ENCODE results near the gene C1S.
"Not testable (repeated sequence)": the region's sequence is repeated elsewhere in the genome, so short reads cannot be mapped to it uniquely, and the experiment has no call there.

C1S gene

DNA sequence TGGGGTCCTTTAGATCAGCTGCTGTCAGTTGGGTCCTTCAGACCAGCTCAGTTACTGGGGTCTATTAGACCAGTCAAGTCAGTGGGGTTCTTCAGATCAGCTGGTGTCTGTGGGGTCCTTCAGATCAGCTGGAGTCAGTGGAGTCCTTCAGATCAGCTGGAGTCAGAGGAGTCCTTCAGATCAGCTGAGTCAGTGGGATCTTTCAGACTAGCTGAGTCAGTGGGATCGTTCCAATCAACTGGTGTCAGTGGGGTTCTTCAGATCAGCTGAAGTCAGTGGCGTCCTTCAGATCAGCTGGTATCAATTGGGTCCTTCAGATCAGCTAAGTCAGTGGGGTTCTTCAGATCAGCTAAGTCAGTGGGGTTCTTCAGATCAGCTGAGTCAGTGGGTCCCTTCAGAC is 27.5 kb upstream of the C1S start:
- Mint-ChIP-seq H3K27me3 (no peaks in the 10 kb centered on the region), H3K4me1 (no peaks in the 10 kb centered on the region), H3K9me3 (no peaks in the 10 kb centered on the region), H3K4me3 (no peak overlapping the region), H3K36me3 (no peaks in the 10 kb centered on the region), H3K27ac (no peak overlapping the region)
- DNase-seq (ENCODE audit: low spot score in 2 of 2) (no peak), ATAC-seq (ENCODE audit: low read depth) (no peak)

- Mint-ChIP-seq H3K27me3 (no peaks in the 10 kb centered on the region), H3K4me1 (no peaks in the 10 kb centered on the region), H3K27ac (no peak overlapping the region), H3K36me3 (no peaks in the 10 kb centered on the region), H3K4me3 (no peak overlapping the region), H3K9me3 (no peaks in the 10 kb centered on the region)
- no peak for ATAC-seq (ENCODE audit: low read depth)
- DNase-seq (ENCODE audit: low spot score in 2 of 2): no peak
Measured at GRCh38 chr12:7034464-7034863, 26.1 kb upstream of the C1S start.

- Mint-ChIP-seq H3K4me1 (no peaks in the 10 kb centered on the region), H3K36me3 (no peaks in the 10 kb centered on the region), H3K9me3 (no peaks in the 10 kb centered on the region), H3K27me3 (no peaks in the 10 kb centered on the region), H3K4me3 (no peak overlapping the region), H3K27ac (no peak overlapping the region)
- ATAC-seq (ENCODE audit: low read depth) (no peak), DNase-seq (ENCODE audit: low spot score in 2 of 2) (no peak)
Measured at GRCh38 chr12:7035463-7035862, 25.1 kb upstream of the C1S start.

DNA sequence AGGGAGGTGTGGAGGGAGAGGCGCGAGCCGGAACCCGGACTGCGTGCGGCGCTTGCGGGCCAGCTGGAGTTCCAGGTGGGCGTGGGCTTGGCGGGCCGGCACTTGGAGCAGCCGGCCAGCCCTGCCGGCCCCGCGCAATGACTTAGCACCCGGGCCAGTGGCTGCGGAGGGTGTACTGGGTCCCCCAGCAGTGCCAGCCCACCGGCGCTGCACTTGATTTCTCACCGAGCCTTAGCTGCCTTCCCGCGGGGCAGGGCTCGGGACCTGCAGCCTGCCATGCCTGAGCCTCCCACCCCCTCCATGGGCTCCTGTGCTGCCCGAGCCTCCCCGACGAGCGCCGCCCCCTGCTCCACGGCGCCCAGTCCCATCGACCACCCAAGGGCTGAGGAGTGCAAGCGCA is 23.1 kb upstream of the C1S start:
- H3K4me3 Mint-ChIP-seq; H3K36me3 Mint-ChIP-seq; H3K4me1 Mint-ChIP-seq; DNase-seq (ENCODE audit: low spot score in 2 of 2); H3K9me3 Mint-ChIP-seq; H3K27ac Mint-ChIP-seq; ATAC-seq (ENCODE audit: low read depth); H3K27me3 Mint-ChIP-seq: not testable (repeated sequence)

DNA sequence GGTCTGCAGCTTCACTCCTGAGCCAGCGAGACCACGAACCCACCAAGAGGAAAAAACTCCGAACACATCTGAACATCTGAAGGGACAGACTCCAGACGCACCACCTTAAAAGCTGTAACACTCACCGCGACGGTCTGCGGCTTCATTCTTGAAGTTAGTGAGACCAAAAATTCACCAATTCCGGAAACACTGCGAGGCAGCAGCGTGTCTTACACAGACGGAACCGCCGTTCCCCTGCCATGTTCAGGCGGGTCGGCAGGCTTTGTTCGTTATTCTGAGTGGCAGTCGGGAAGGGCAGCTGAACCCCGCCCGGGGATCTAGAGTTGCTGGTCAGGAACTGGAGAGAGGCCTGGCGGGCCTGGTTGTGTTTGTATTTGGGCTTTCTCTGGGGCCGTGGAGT is 21.9 kb upstream of the C1S start:
- Mint-ChIP-seq H3K36me3 (no peaks in the 10 kb centered on the region), H3K4me3 (no peak overlapping the region), H3K27ac (no peak overlapping the region), H3K27me3 (no peaks in the 10 kb centered on the region), H3K9me3 (no peaks in the 10 kb centered on the region), H3K4me1 (no peaks in the 10 kb centered on the region)
- ATAC-seq (ENCODE audit: low read depth) (no peak), DNase-seq (ENCODE audit: low spot score in 2 of 2) (no peak)

DNA sequence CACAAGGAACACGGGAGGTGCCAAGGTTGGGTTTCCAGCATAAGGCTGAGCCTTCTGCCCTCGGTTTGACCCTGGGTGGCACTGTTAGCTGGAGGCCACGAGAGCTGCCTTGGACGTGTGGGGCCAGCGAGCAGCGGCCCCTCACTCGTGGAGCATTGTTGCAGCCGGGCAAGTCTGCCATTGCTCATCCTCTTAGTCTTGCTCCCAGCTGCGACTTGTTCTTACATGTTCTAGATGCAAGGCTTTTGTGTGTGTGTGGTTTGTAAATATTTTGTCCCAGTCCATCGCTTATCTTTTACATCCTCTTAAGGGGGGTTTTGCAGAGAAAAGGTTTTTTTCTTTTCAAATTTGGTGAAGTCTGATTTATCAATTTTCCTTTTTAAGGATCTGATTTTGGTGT is 21.1 kb upstream of the C1S start:
- no peak overlapping the region for H3K4me3 Mint-ChIP-seq
- no peaks in the 10 kb centered on the region for H3K4me1 Mint-ChIP-seq
- no peaks in the 10 kb centered on the region for H3K9me3 Mint-ChIP-seq
- H3K27me3 Mint-ChIP-seq: no peaks in the 10 kb centered on the region
- no peak overlapping the region for H3K27ac Mint-ChIP-seq
- no peaks in the 10 kb centered on the region for H3K36me3 Mint-ChIP-seq
- ATAC-seq (ENCODE audit: low read depth) (no peak), DNase-seq (ENCODE audit: low spot score in 2 of 2) (no peak)

DNA sequence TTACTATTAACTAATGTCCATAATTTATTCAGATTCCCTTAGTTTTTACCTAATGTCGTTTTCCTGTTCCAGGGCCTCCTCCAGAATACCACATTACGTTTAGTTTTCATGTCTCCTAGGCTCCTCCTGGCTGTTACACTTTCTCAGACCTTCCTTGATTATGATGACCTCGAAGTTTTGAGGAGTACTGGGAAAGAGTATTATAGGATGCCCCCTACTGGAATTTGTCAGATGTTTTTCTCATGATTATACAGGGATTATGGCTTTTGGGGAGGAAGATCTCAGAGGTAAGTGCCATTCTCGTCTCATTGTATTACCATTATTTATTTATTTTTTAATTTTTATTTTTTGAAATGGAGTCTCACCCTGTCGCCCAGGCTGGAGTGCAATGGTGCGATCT is 17.7 kb upstream of the C1S start:
- ATAC-seq (ENCODE audit: low read depth) (peak; percentile 32), DNase-seq (ENCODE audit: low spot score in 2 of 2) (no peak)
- Mint-ChIP-seq H3K36me3 (no peaks in the 10 kb centered on the region), H3K9me3 (no peaks in the 10 kb centered on the region), H3K4me3 (no peak overlapping the region), H3K27ac (no peak overlapping the region), H3K4me1 (peaks cover 5% of the 10 kb centered on the region), H3K27me3 (no peaks in the 10 kb centered on the region)

- DNase-seq (ENCODE audit: low spot score in 2 of 2): no peak
- H3K27ac Mint-ChIP-seq: no peak overlapping the region
- ATAC-seq (ENCODE audit: low read depth): no peak
- peaks cover 7% of the 10 kb centered on the region for H3K4me1 Mint-ChIP-seq
- no peaks in the 10 kb centered on the region for H3K36me3 Mint-ChIP-seq
- H3K27me3 Mint-ChIP-seq: no peaks in the 10 kb centered on the region
- no peaks in the 10 kb centered on the region for H3K9me3 Mint-ChIP-seq
- no peak overlapping the region for H3K4me3 Mint-ChIP-seq
Measured at GRCh38 chr12:7045913-7046312, 14.6 kb upstream of the C1S start.

DNA sequence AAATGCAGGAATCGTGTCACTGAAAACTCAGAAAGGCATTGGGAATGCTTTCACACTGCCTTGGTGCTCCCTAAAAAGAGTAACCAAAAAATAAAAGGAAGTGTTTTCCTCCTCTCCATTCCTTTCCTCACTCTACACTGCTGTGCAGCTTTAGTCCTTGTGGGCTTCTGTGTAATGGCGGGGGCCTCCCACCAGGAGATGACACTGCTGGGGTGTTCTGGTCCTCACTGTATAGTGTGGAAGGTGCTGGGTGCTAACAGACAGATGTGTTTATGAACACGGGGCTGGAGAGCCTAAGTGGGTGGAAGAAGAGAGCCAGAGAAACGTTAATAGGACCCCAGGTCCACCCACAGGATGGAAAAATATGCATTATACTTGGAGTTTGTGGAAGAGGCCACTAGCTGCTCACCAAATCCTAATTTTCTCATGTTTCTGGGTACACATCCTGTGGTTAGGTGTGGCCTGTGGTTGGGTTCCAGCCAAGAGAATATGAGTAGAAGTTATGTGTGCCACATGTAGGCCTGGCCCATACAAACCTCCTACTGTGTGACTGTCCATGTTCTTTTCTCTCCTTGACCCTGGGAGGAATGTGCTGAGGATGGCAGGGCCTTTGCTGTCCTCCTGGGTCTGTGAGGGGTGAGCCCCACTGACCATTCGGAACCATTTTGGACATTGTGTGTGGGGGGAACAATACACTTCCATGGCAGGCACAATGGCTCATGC is 14.0 kb upstream of the C1S start:
- H3K27ac Mint-ChIP-seq: no peak overlapping the region
- no peaks in the 10 kb centered on the region for H3K36me3 Mint-ChIP-seq

GRCh38 chr12:7047306-7047705 is 13.2 kb upstream of the C1S start:
- Mint-ChIP-seq H3K4me3 (no peak overlapping the region), H3K27ac (no peak overlapping the region), H3K36me3 (no peaks in the 10 kb centered on the region), H3K9me3 (no peaks in the 10 kb centered on the region), H3K27me3 (peaks cover 1% of the 10 kb centered on the region), H3K4me1 (peaks cover 7% of the 10 kb centered on the region)
- ATAC-seq (ENCODE audit: low read depth): no peak
- no peak for DNase-seq (ENCODE audit: low spot score in 2 of 2)

More for the DNA sequence above, 14.0 kb upstream of the C1S start:
- DNase-seq (ENCODE audit: low spot score in 2 of 2) (no peak), ATAC-seq (ENCODE audit: low read depth) (no peak)
- no peaks in the 10 kb centered on the region for H3K9me3 Mint-ChIP-seq
- peaks cover 1% of the 10 kb centered on the region for H3K27me3 Mint-ChIP-seq
- no peak overlapping the region for H3K4me3 Mint-ChIP-seq
- peaks cover 7% of the 10 kb centered on the region for H3K4me1 Mint-ChIP-seq

- H3K4me1 Mint-ChIP-seq; H3K9me3 Mint-ChIP-seq; H3K36me3 Mint-ChIP-seq; H3K27ac Mint-ChIP-seq; ATAC-seq (ENCODE audit: low read depth); H3K4me3 Mint-ChIP-seq; DNase-seq (ENCODE audit: low spot score in 2 of 2); H3K27me3 Mint-ChIP-seq: not testable (repeated sequence)
Measured at GRCh38 chr12:7049445-7049951, 11.0 kb upstream of the C1S start.

DNA sequence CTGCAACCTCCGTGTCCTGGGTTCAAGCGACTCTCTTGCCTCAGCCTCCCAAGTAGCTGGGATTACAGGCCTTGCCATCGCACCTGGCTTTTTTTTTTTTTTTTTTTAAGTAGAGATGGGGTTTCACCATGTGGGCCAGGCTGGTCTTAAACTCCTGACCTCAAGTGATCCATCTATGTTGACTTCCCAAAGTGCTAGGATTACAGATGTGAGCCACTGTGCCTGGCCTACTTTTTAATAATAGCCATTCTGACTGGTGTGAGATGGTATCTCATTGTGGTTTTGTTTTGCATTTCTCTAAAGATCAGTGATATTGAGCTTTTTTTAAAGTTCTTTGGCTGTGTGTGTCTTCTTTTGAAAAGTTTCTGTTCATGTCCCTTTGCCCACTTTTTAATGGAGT is 10.5 kb upstream of the C1S start:
- ATAC-seq (ENCODE audit: low read depth); H3K27me3 Mint-ChIP-seq; H3K27ac Mint-ChIP-seq; H3K36me3 Mint-ChIP-seq; H3K9me3 Mint-ChIP-seq; DNase-seq (ENCODE audit: low spot score in 2 of 2); H3K4me3 Mint-ChIP-seq; H3K4me1 Mint-ChIP-seq: not testable (repeated sequence)

- Mint-ChIP-seq H3K27me3 (peaks cover 14% of the 10 kb centered on the region), H3K36me3 (no peaks in the 10 kb centered on the region), H3K9me3 (no peaks in the 10 kb centered on the region), H3K4me3 (no peak overlapping the region), H3K4me1 (no peaks in the 10 kb centered on the region), H3K27ac (no peak overlapping the region)
- ATAC-seq (ENCODE audit: low read depth): no peak
- no peak for DNase-seq (ENCODE audit: low spot score in 2 of 2)
Measured at GRCh38 chr12:7054925-7055324, 5.6 kb upstream of the C1S start.

DNA sequence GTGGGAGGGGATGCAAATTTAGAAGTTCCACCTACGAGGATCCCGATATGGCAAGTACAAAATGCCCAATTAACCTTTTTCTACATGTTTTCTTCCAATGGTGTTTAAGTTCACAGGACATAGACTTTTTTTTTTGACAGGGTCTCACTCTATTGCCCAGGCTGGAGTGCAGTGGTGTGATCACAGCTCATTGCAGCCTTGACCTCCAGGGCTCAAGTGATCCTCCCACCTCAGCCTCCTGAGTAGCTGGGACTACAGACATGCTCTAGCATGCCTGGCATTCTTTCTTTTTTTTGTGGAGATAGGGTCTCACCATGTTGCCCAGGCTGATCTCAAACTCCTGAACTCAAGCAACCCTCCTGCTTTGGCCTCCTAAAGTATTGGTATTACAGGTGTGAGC is 4.8 kb upstream of the C1S start:
- not testable (repeated sequence) for ATAC-seq (ENCODE audit: low read depth); DNase-seq (ENCODE audit: low spot score in 2 of 2); H3K36me3 Mint-ChIP-seq; H3K4me1 Mint-ChIP-seq; H3K27ac Mint-ChIP-seq; H3K9me3 Mint-ChIP-seq; H3K4me3 Mint-ChIP-seq
- H3K27me3 Mint-ChIP-seq: peaks cover 16% of the 10 kb centered on the region

GRCh38 chr12:7058163-7058845 is 2.2 kb upstream of the C1S start:
- Mint-ChIP-seq H3K27me3 (peaks cover 21% of the 10 kb centered on the region), H3K9me3 (no peaks in the 10 kb centered on the region), H3K36me3 (no peaks in the 10 kb centered on the region), H3K4me3 (no peak overlapping the region), H3K4me1 (no peaks in the 10 kb centered on the region), H3K27ac (no peak overlapping the region)
- DNase-seq (ENCODE audit: low spot score in 2 of 2) (no peak), ATAC-seq (ENCODE audit: low read depth) (no peak)
